SU-DHL-6 (cell line): ENCODE measurements around the gene NLRP1.

Source experiments
- H2AFZ ChIP-seq: fragments of 200-600 bp; sonication (generic); 2 replicates; pipeline ENCODE4 v1.6.1; 2014; ENCODE audit warnings: low read depth, mild to moderate bottlenecking, moderate library complexity, mixed read lengths, antibody characterized with exemption, low read length; ENCODE audit not compliant: severe bottlenecking
- H3F3A ChIP-seq: fragments of 200-600 bp; shearing (Covaris generic); 2 replicates; pipeline ENCODE4 v1.6.0; 2016; ENCODE audit warnings: antibody characterized with exemption, mild to moderate bottlenecking; ENCODE audit not compliant: insufficient read depth
- H3K27ac ChIP-seq: fragments of 200-600 bp; sonication (generic); 2 replicates; pipeline ENCODE4 v1.5.1; 2016; ENCODE audit warnings: low read depth, mild to moderate bottlenecking, low read length, moderate library complexity, mixed read lengths
- H3K27me3 ChIP-seq: fragments of 200-600 bp; sonication (generic), shearing (Covaris generic); 2 replicates; pipeline ENCODE4 v1.6.0; 2014; ENCODE audit warnings: mild to moderate bottlenecking, low read length
- H3K36me3 ChIP-seq: fragments of 200-600 bp; sonication (generic); 2 replicates; pipeline ENCODE4 v1.6.1; 2014; ENCODE audit warnings: mild to moderate bottlenecking, low read length, mixed read lengths
- H3K4me2 ChIP-seq: fragments of 300-600, 200-600 bp; shearing (Covaris generic), sonication (generic); 2 replicates; pipeline ENCODE4 v1.6.0; 2014; ENCODE audit warnings: low read length, low read depth, mild to moderate bottlenecking; ENCODE audit not compliant: poor library complexity, severe bottlenecking
- H3K4me3 ChIP-seq: fragments of 200-600 bp; sonication (generic); 2 replicates; pipeline ENCODE4 v1.5.1; 2014; ENCODE audit warnings: antibody characterized with exemption, low read length, mild to moderate bottlenecking, mixed read lengths; ENCODE audit not compliant: insufficient read depth, poor library complexity, severe bottlenecking
- H3K79me2 ChIP-seq: fragments of 200-600 bp; sonication (generic); 2 replicates; pipeline ENCODE4 v1.6.1; 2014; ENCODE audit warnings: mild to moderate bottlenecking, low read length, moderate library complexity; ENCODE audit not compliant: insufficient read depth
- H3K9ac ChIP-seq: fragments of 200-600 bp; sonication (generic); 2 replicates; pipeline ENCODE4 v1.7.0; 2014; ENCODE audit warnings: mild to moderate bottlenecking, low read length
- H3K9me2 ChIP-seq: fragments of 200-600 bp; sonication (generic); replicated peaks from 2 replicates; pipeline ENCODE4 v1.6.1; 2014; ENCODE audit warnings: low read length; ENCODE audit not compliant: insufficient read depth
- H3K9me3 ChIP-seq: fragments of 200-600 bp; sonication (generic); 2 replicates; pipeline ENCODE4 v1.6.1; 2014; ENCODE audit warnings: low read length, mixed read lengths; ENCODE audit not compliant: insufficient read depth
- H4K20me1 ChIP-seq: fragments of 200-600 bp; sonication (generic); 2 replicates; pipeline ENCODE4 v1.6.1; 2014; ENCODE audit warnings: low read depth, mild to moderate bottlenecking, antibody characterized with exemption, low read length, moderate library complexity, mixed read lengths
- CTCF ChIP-seq: fragments of 200-600 bp; sonication (generic); IDR thresholded peaks from one replicate; pipeline ENCODE4 v1.5.1; 2017; ENCODE audit warnings: antibody characterized with exemption, mild to moderate bottlenecking, low read length, moderate library complexity; ENCODE audit not compliant: insufficient read depth, poor library complexity, severe bottlenecking
- EZH2phosphoT487 ChIP-seq: fragments of 200-600 bp; sonication (generic), shearing (Covaris generic); conservative IDR thresholded peaks from 2 replicates; pipeline ENCODE4 v1.6.1; 2018; ENCODE audit warnings: mild to moderate bottlenecking, antibody characterized with exemption, low read length, moderate library complexity, mixed read lengths

The NLRP1 gene

DNA sequence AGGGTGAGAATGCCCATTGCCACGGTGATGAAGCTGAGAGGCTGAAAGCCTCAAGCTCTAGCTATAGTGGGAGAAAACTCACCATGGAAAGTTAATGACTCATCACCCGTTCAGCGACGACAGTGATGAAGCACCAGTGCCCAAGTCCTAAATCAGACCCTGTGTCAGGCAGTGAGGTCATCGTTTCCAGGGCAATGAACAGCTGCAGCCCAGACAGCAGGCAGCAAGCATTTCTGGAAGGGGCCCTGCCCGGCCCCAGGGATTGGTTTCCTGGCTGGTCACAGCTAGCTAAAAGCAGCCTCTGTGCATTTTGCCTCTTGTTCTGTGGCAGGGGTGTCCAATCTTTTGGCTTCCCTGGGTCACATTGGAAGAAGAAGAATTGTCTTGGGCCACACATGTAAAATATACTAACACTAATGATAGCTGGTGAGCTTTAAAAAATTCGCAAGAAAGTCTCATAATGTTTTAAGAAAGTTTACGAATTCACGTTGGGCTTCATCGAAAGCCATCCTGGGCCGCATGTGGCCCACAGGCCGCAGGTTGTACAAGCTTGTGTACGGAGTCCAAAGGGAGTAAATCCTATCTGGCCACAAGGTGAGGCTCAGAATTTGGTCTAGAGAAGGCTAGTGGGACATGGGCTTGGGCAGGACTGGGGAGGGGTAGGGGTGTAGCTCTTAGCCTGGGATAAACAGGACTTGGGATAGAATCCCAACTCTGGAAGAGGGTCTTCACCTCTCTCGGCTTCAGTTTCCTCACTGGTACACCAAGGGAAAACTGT is 57.3 kb downstream of the NLRP1 start:
- no peaks in the 10 kb centered on the region for H4K20me1 ChIP-seq
- no peaks in the 10 kb centered on the region for H3K36me3 ChIP-seq
- no peaks in the 10 kb centered on the region for H3K79me2 ChIP-seq
- H3F3A ChIP-seq, result no peaks in the 10 kb centered on the region
- no peaks in the 10 kb centered on the region for H3K9me3 ChIP-seq
- no peaks in the 10 kb centered on the region for H3K27me3 ChIP-seq
- H3K9me2 ChIP-seq, result no peaks in the 10 kb centered on the region
- no peak overlapping the region for H3K4me2 ChIP-seq
- H3K27ac ChIP-seq, result no peak overlapping the region
- no peak overlapping the region for H3K9ac ChIP-seq
- no peak for TF ChIP-seq CTCF
- TF ChIP-seq EZH2phosphoT487, result no peak
- no peak overlapping the region for H2AFZ ChIP-seq
- no peak overlapping the region for H3K4me3 ChIP-seq

- Histone ChIP-seq H2AFZ (no peak overlapping the region), H3F3A (no peaks in the 10 kb centered on the region), H3K9me3 (no peaks in the 10 kb centered on the region), H4K20me1 (no peaks in the 10 kb centered on the region), H3K27me3 (no peaks in the 10 kb centered on the region), H3K36me3 (no peaks in the 10 kb centered on the region), H3K9ac (no peak overlapping the region), H3K27ac (no peak overlapping the region), H3K79me2 (no peaks in the 10 kb centered on the region), H3K4me3 (no peak overlapping the region), H3K4me2 (no peak overlapping the region), H3K9me2 (no peaks in the 10 kb centered on the region)
- TF ChIP-seq CTCF, result no peak
These were observed 61.1 kb downstream of the NLRP1 start for GRCh38 chr17:5523249-5523648.

- H3K9me3 ChIP-seq, result no peaks in the 10 kb centered on the region
- no peaks in the 10 kb centered on the region for H3K27me3 ChIP-seq
- TF ChIP-seq EZH2phosphoT487 (no peak), CTCF (no peak)
- H3K4me3 ChIP-seq, result no peak overlapping the region
- no peaks in the 10 kb centered on the region for H3K36me3 ChIP-seq
- no peak overlapping the region for H3K27ac ChIP-seq
- H3K9ac ChIP-seq, result no peak overlapping the region
- H3K79me2 ChIP-seq, result no peaks in the 10 kb centered on the region
- H3K4me2 ChIP-seq, result no peak overlapping the region
- no peaks in the 10 kb centered on the region for H3K9me2 ChIP-seq
- no peaks in the 10 kb centered on the region for H4K20me1 ChIP-seq
- no peaks in the 10 kb centered on the region for H3F3A ChIP-seq
- H2AFZ ChIP-seq, result no peak overlapping the region
These were observed 61.8 kb downstream of the NLRP1 start for GRCh38 chr17:5522476-5522875.
